ENCODE data around the gene TMEM51. TPM values are rescaled to one million over a fixed set of nuclear protein-coding genes. Genes with fewer than 3 reads are reported as not detected.

The TMEM51 gene
- polyA plus RNA-seq, 1 donor (not counting 4 experiments of a cell fraction or from before 2014, with no cell fraction given): 12.9 TPM

DNA sequence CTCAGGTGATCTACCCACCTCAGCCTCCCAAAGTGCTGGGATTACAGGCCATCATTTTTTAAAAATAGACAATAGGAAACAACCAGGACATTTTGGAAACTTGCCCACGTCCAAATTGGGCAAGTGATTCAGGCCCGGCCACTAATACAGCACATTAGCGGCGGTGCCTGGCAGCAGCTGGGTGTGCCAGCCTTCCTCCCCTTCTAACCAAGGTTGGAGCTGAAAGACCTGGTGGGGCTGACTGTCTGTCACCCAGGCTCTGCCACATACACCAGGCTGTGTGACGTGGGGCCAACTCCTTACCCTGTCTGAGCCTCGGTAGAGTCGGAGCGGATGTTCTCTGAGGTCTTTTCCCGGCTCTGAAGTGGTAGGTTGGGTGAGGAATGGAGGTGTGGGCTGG lies 29.6 kb upstream of the TMEM51 start:
- H3K4me1 ChIP-seq (ENCODE audit: control insufficient read depth, extremely low read depth, insufficient read depth, low read length): no peaks in the 10 kb centered on the region
- TF ChIP-seq, protein P1, sequence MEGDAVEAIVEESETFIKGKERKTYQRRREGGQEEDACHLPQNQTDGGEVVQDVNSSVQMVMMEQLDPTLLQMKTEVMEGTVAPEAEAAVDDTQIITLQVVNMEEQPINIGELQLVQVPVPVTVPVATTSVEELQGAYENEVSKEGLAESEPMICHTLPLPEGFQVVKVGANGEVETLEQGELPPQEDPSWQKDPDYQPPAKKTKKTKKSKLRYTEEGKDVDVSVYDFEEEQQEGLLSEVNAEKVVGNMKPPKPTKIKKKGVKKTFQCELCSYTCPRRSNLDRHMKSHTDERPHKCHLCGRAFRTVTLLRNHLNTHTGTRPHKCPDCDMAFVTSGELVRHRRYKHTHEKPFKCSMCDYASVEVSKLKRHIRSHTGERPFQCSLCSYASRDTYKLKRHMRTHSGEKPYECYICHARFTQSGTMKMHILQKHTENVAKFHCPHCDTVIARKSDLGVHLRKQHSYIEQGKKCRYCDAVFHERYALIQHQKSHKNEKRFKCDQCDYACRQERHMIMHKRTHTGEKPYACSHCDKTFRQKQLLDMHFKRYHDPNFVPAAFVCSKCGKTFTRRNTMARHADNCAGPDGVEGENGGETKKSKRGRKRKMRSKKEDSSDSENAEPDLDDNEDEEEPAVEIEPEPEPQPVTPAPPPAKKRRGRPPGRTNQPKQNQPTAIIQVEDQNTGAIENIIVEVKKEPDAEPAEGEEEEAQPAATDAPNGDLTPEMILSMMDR (optimal IDR thresholded peaks at IDR 0.05 in 1 of 3, IDR thresholded peaks at IDR 0.05 in 1 of 3, conservative IDR thresholded peaks at IDR 0.05 in 1 of 3; ENCODE audit: extremely low read depth in 1 of 3, insufficient read depth in 2 of 3, low read length in 3 of 3): no peak
- TF ChIP-seq EZH2 (IDR thresholded peaks at IDR 0.05; ENCODE audit: low read length): no peak
- no peaks in the 10 kb centered on the region for H4K20me1 ChIP-seq (ENCODE audit: control insufficient read depth, extremely low read depth, insufficient read depth, low read length)
- H3K9ac ChIP-seq (ENCODE audit: control insufficient read depth, extremely low read depth, insufficient read depth, low read length): no peak overlapping the region
- no peak overlapping the region for H2AFZ ChIP-seq (ENCODE audit: control insufficient read depth, low read length)
- no peak overlapping the region for H3K4me2 ChIP-seq (ENCODE audit: control insufficient read depth, extremely low read depth, insufficient read depth, low read depth, low read length)
- FAIRE-seq: no peak
- no peaks in the 10 kb centered on the region for H3K27me3 ChIP-seq (ENCODE audit: control insufficient read depth, extremely low read depth, insufficient read depth, low read length)
- H3K4me3 ChIP-seq (ENCODE audit: control insufficient read depth in 2 of 3, extremely low read depth in 1 of 3, insufficient read depth in 2 of 3, low read depth in 1 of 3, low read length in 3 of 3): no peak overlapping the region
- no peak overlapping the region for H3K27ac ChIP-seq (ENCODE audit: control insufficient read depth, insufficient read depth, low read length)
- H3K79me2 ChIP-seq (ENCODE audit: control insufficient read depth, insufficient read depth, low read length): no peaks in the 10 kb centered on the region
- no peak for DNase-seq (ENCODE audit: low read depth, low spot score)
- dilution Hi-C loops (cut with MboI; ENCODE audit: extremely low pct_ligation_motif_present, low sequenced_read_pairs): no loop called here
- no peaks in the 10 kb centered on the region for H3K9me1 ChIP-seq (ENCODE audit: control insufficient read depth, extremely low read depth, insufficient read depth, low read length)
- no peaks in the 10 kb centered on the region for H3K9me3 ChIP-seq (ENCODE audit: control insufficient read depth, low read depth, low read length)
- no peaks in the 10 kb centered on the region for H3K36me3 ChIP-seq (ENCODE audit: control insufficient read depth in 2 of 2, extremely low read depth in 1 of 2, insufficient read depth in 2 of 2, low read length in 2 of 2)

DNA sequence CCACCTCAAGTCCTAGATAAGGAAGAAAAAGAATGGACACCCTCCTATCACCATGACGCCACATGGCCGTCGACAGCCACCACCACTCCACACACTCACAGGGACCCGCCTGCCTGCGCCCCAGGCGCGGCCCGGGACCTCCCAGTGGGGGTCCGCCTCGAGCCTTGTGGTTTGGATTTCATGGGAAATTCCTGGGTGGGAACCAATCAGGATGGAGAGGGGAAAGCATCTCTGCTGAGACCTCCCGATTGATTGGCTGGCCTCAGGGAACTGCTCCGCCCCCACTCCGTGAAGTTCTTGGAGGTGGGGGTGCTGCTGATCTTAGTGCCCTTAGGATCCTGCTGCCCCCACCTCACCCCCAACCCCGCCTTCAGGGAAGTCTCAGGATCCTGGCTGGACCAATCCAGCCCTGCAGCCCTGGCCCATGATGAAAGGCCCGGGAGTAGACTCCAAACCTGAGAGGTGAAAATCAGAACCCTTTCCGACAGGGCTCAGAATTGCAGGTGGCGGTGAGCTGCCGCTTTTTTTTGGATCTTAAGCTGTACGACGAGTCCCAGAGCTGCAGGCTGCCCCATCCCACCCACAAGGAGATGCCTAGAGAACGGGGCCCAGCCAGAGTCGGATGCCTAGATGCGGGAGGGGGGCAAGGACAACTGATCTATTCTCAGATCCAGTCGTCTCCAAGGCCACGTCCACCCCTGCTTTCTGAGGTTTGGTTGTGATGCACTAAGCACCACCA lies 29.0 kb upstream of the TMEM51 start:
- no peak overlapping the region for H3K4me3 ChIP-seq (ENCODE audit: control insufficient read depth in 2 of 3, extremely low read depth in 1 of 3, insufficient read depth in 2 of 3, low read depth in 1 of 3, low read length in 3 of 3)
- H3K9me1 ChIP-seq (ENCODE audit: control insufficient read depth, extremely low read depth, insufficient read depth, low read length): no peaks in the 10 kb centered on the region
- no peaks in the 10 kb centered on the region for H3K9me3 ChIP-seq (ENCODE audit: control insufficient read depth, low read depth, low read length)
- H3K27ac ChIP-seq (ENCODE audit: control insufficient read depth, insufficient read depth, low read length): no peak overlapping the region
- FAIRE-seq (no peak), DNase-seq (ENCODE audit: low read depth, low spot score) (no peak)
- H3K79me2 ChIP-seq (ENCODE audit: control insufficient read depth, insufficient read depth, low read length): no peaks in the 10 kb centered on the region
- dilution Hi-C loops (cut with MboI; ENCODE audit: extremely low pct_ligation_motif_present, low sequenced_read_pairs): no loop called here
- no peak for TF ChIP-seq EZH2 (IDR thresholded peaks at IDR 0.05; ENCODE audit: low read length)
- TF ChIP-seq, protein P1 (optimal IDR thresholded peaks at IDR 0.05 in 1 of 3, IDR thresholded peaks at IDR 0.05 in 1 of 3, conservative IDR thresholded peaks at IDR 0.05 in 1 of 3; ENCODE audit: extremely low read depth in 1 of 3, insufficient read depth in 2 of 3, low read length in 3 of 3): no peak
- no peaks in the 10 kb centered on the region for H3K27me3 ChIP-seq (ENCODE audit: control insufficient read depth, extremely low read depth, insufficient read depth, low read length)
- H3K4me1 ChIP-seq (ENCODE audit: control insufficient read depth, extremely low read depth, insufficient read depth, low read length): no peaks in the 10 kb centered on the region
- H4K20me1 ChIP-seq (ENCODE audit: control insufficient read depth, extremely low read depth, insufficient read depth, low read length): no peaks in the 10 kb centered on the region
- no peak overlapping the region for H3K4me2 ChIP-seq (ENCODE audit: control insufficient read depth, extremely low read depth, insufficient read depth, low read depth, low read length)
- no peak overlapping the region for H2AFZ ChIP-seq (ENCODE audit: control insufficient read depth, low read length)
- H3K36me3 ChIP-seq (ENCODE audit: control insufficient read depth in 2 of 2, extremely low read depth in 1 of 2, insufficient read depth in 2 of 2, low read length in 2 of 2): no peaks in the 10 kb centered on the region
- no peak overlapping the region for H3K9ac ChIP-seq (ENCODE audit: control insufficient read depth, extremely low read depth, insufficient read depth, low read length)

All from keratinocyte (primary cell).